ENCODE data around the gene DUSP22. TPM values are rescaled to one million over a fixed set of nuclear protein-coding genes. Genes with fewer than 3 reads are reported as not detected.

DUSP22 gene
- total RNA-seq, 1 experiment from 2014 or later, result 25.0 TPM

- Histone ChIP-seq H3K9me3 (ENCODE audit: control insufficient read depth, low read depth, low read length) (no peaks in the 10 kb centered on the region), H3T11ph (ENCODE audit: low read length) (no peak overlapping the region), H3K18ac (ENCODE audit: insufficient read length, low read depth, low read length) (no peak overlapping the region), H3K14ac (ENCODE audit: insufficient read depth, low read length) (no peak overlapping the region), H2AK5ac (ENCODE audit: insufficient read length, low read length) (no peak overlapping the region), H3K79me1 (ENCODE audit: insufficient read depth, low read depth, low read length, poor library complexity, severe bottlenecking) (no peaks in the 10 kb centered on the region), H2AFZ (ENCODE audit: low read length) (no peak overlapping the region), H3K27ac (ENCODE audit: insufficient read length, low read depth, low read length) (no peak overlapping the region), H3K4me2 (ENCODE audit: insufficient read depth, insufficient read length, low read length) (peak overlapping the region; percentile 67), H2BK12ac (ENCODE audit: insufficient read length, low read depth, low read length) (no peak overlapping the region), H3K23ac (ENCODE audit: insufficient read length, low read depth, low read length) (no peak overlapping the region), H2BK5ac (ENCODE audit: insufficient read length, low read length) (no peak overlapping the region), H3K9ac (ENCODE audit: extremely low read depth, insufficient read length, low read length) (no peak overlapping the region), H2BK120ac (ENCODE audit: low read depth, low read length, poor library complexity, severe bottlenecking) (no peak overlapping the region), H4K20me1 (ENCODE audit: control insufficient read depth, insufficient read depth, insufficient read length) (no peaks in the 10 kb centered on the region), H4K8ac (replicated peaks; ENCODE audit: insufficient read length, low read depth, low read length) (no peak overlapping the region), H4K5ac (ENCODE audit: insufficient read length, low read depth, low read length) (no peak overlapping the region), H2BK15ac (ENCODE audit: low read depth, low read length) (no peak overlapping the region), H3K79me2 (ENCODE audit: insufficient read depth, low read length) (no peaks in the 10 kb centered on the region), H3K27me3 (ENCODE audit: insufficient read depth, low read length) (peaks cover 33% of the 10 kb centered on the region; the same call in 1 of the 2 replicates), H4K91ac (ENCODE audit: insufficient read length, low read depth, low read length) (no peak overlapping the region), H3K4ac (ENCODE audit: low read depth, low read length) (no peak overlapping the region), H3K56ac (ENCODE audit: insufficient read length, low read depth, low read length) (no peak overlapping the region), H2BK20ac (ENCODE audit: low read depth, low read length, poor library complexity, severe bottlenecking) (no peak overlapping the region), H3K23me2 (ENCODE audit: insufficient read length, low read depth, low read length, poor library complexity, severe bottlenecking) (peaks cover 20% of the 10 kb centered on the region), H3K4me1 (ENCODE audit: insufficient read depth, low read length) (no peaks in the 10 kb centered on the region)
- Mint-ChIP-seq H3K27ac (no peak overlapping the region), H3K4me1 (peaks cover 6 to 11% of the 10 kb centered on the region in 2 experiments), H3K36me3 (ENCODE audit: insufficient read depth in 1 of 3, low read depth in 3 of 3) (no peaks in the 10 kb centered on the region; a peak in 1 of 7 replicates), H3K27me3 (ENCODE audit: low read depth) (peaks cover 93% of the 10 kb centered on the region), H3K4me3 (peak overlapping the region; percentile 60 to 89), H3K9me3 (peaks cover 3 to 4% of the 10 kb centered on the region in 2 experiments; a peak in 4 of 5 replicates)
- DNase-seq, result no peak
- TF ChIP-seq CTCF (conservative IDR thresholded peaks at IDR 0.05), result no peak
- WGBS (ENCODE audit: extremely low coverage, insufficient read length, low lambda C conversion rate), result no CpG with 5 or more reads among the region's 68 CpGs
Observed at GRCh38 chr6:393391-394221, 101.3 kb downstream of the DUSP22 start.

Measured in H9 (cell line).